Dendritic cell treated with granulocyte-macrophage colony-stimulating factor and Interleukin-4, amounts not matched to agents 40 ng/mL and 50 ng/mL, for 4 days (primary cell): ENCODE measurements around the gene GSX2.

Experiments
- H3K27ac Mint-ChIP-seq: one replicate; pipeline ENCODE4 v1.8.0; 2022; ENCODE audit warnings: mild to moderate bottlenecking, mixed read lengths
- H3K27me3 Mint-ChIP-seq: one replicate; pipeline ENCODE4 v1.8.0; 2022; ENCODE audit warnings: mild to moderate bottlenecking, mixed read lengths
- H3K36me3 Mint-ChIP-seq: one replicate; pipeline ENCODE4 v1.8.0; 2022; ENCODE audit warnings: low read depth, mixed read lengths
- H3K4me1 Mint-ChIP-seq: one replicate; pipeline ENCODE4 v1.8.0; 2022; ENCODE audit warnings: low read depth, mixed read lengths
- H3K4me3 Mint-ChIP-seq: one replicate; pipeline ENCODE4 v1.8.0; 2022; ENCODE audit warnings: mild to moderate bottlenecking, moderate library complexity, mixed read lengths
- H3K9me3 Mint-ChIP-seq: one replicate; pipeline ENCODE4 v1.8.0; 2022; ENCODE audit warnings: mixed read lengths
- intact Hi-C: fragments of 100-400 bp; cut with micrococcal nuclease; formaldehyde crosslinking; loops from one replicate; pipeline ENCODE4 v1.15.0; 2022

The GSX2 gene

GRCh38 chr4:54064317-54065111, 35.4 kb upstream of the GSX2 start, which contains the start of gene CHIC2:
Gene CHIC2, minus strand, starts transcription at chr4:54064605. Its CDS starts 305 bp downstream, at chr4:54064300.
- peaks cover 25% of the 10 kb centered on the region for H3K4me1 Mint-ChIP-seq
- peak within 1 kb of the TSS; percentile 97 for H3K27ac Mint-ChIP-seq
- H3K36me3 Mint-ChIP-seq = peaks cover 17% of the 10 kb centered on the region
- peaks cover 3% of the 10 kb centered on the region for H3K27me3 Mint-ChIP-seq
- H3K9me3 Mint-ChIP-seq = no peaks in the 10 kb centered on the region
- intact Hi-C loops = loop anchor here (2.0 to 5.0 kb wide), 2 partner anchors 28 to 62 kb away; no protein-coding TSS in a partner anchor
- H3K4me3 Mint-ChIP-seq = peak within 1 kb of the TSS; percentile 89

GRCh38 chr4:54065282-54066087, 34.5 kb upstream of the GSX2 start:
- H3K4me1 Mint-ChIP-seq = peaks cover 19% of the 10 kb centered on the region
- intact Hi-C loops = loop anchor here (2.0 kb wide), 1 partner anchor 27 kb away; no protein-coding TSS in a partner anchor
- H3K4me3 Mint-ChIP-seq = peak overlapping the region; percentile 89
- peaks cover 17% of the 10 kb centered on the region for H3K36me3 Mint-ChIP-seq
- H3K27ac Mint-ChIP-seq = peak overlapping the region; percentile 97
- H3K27me3 Mint-ChIP-seq = peaks cover 3% of the 10 kb centered on the region
- H3K9me3 Mint-ChIP-seq = no peaks in the 10 kb centered on the region

- H3K27ac Mint-ChIP-seq = no peak overlapping the region
- no peaks in the 10 kb centered on the region for H3K9me3 Mint-ChIP-seq
- peaks cover 3% of the 10 kb centered on the region for H3K27me3 Mint-ChIP-seq
- peaks cover 17% of the 10 kb centered on the region for H3K36me3 Mint-ChIP-seq
- no peak overlapping the region for H3K4me3 Mint-ChIP-seq
- peaks cover 18% of the 10 kb centered on the region for H3K4me1 Mint-ChIP-seq
- intact Hi-C loops = no loop called here
These were observed 33.9 kb upstream of the GSX2 start for GRCh38 chr4:54066088-54066415.

GRCh38 chr4:54066718-54067129, 33.2 kb upstream of the GSX2 start:
- intact Hi-C loops = no loop called here
- H3K4me1 Mint-ChIP-seq = peaks cover 12% of the 10 kb centered on the region
- no peaks in the 10 kb centered on the region for H3K9me3 Mint-ChIP-seq
- H3K36me3 Mint-ChIP-seq = peaks cover 17% of the 10 kb centered on the region
- no peak overlapping the region for H3K4me3 Mint-ChIP-seq
- H3K27me3 Mint-ChIP-seq = peaks cover 3% of the 10 kb centered on the region
- no peak overlapping the region for H3K27ac Mint-ChIP-seq

- H3K27ac Mint-ChIP-seq = no peak overlapping the region
- H3K9me3 Mint-ChIP-seq = no peaks in the 10 kb centered on the region
- peaks cover 9% of the 10 kb centered on the region for H3K4me1 Mint-ChIP-seq
- H3K36me3 Mint-ChIP-seq = peaks cover 17% of the 10 kb centered on the region
- intact Hi-C loops = no loop called here
- no peak overlapping the region for H3K4me3 Mint-ChIP-seq
- peaks cover 3% of the 10 kb centered on the region for H3K27me3 Mint-ChIP-seq
These were observed 32.8 kb upstream of the GSX2 start for GRCh38 chr4:54067166-54067565.

- peaks cover 5% of the 10 kb centered on the region for H3K4me1 Mint-ChIP-seq
- no peak overlapping the region for H3K4me3 Mint-ChIP-seq
- H3K9me3 Mint-ChIP-seq = no peaks in the 10 kb centered on the region
- no peak overlapping the region for H3K27ac Mint-ChIP-seq
- intact Hi-C loops = no loop called here
- no peaks in the 10 kb centered on the region for H3K36me3 Mint-ChIP-seq
- peaks cover 3% of the 10 kb centered on the region for H3K27me3 Mint-ChIP-seq
These were observed 26.6 kb upstream of the GSX2 start for GRCh38 chr4:54073271-54073880.

- intact Hi-C loops = no loop called here
- no peaks in the 10 kb centered on the region for H3K27me3 Mint-ChIP-seq
- peaks cover 5% of the 10 kb centered on the region for H3K4me1 Mint-ChIP-seq
- H3K27ac Mint-ChIP-seq = no peak overlapping the region
- no peaks in the 10 kb centered on the region for H3K36me3 Mint-ChIP-seq
- no peaks in the 10 kb centered on the region for H3K9me3 Mint-ChIP-seq
- H3K4me3 Mint-ChIP-seq = no peak overlapping the region
These were observed 25.6 kb upstream of the GSX2 start for GRCh38 chr4:54074381-54074780.

- Mint-ChIP-seq H3K4me3 (no peak overlapping the region), H3K27me3 (peaks cover 2% of the 10 kb centered on the region), H3K27ac (no peak overlapping the region), H3K36me3 (no peaks in the 10 kb centered on the region), H3K9me3 (no peaks in the 10 kb centered on the region), H3K4me1 (peaks cover 5% of the 10 kb centered on the region)
- intact Hi-C loops = no loop called here
These were observed 23.3 kb upstream of the GSX2 start for GRCh38 chr4:54076673-54077072.

- Mint-ChIP-seq H3K9me3 (no peaks in the 10 kb centered on the region), H3K36me3 (no peaks in the 10 kb centered on the region), H3K27ac (no peak overlapping the region), H3K4me3 (no peak overlapping the region), H3K27me3 (peaks cover 2% of the 10 kb centered on the region), H3K4me1 (peaks cover 5% of the 10 kb centered on the region)
- intact Hi-C loops = no loop called here
These were observed 22.2 kb upstream of the GSX2 start for GRCh38 chr4:54077812-54078211.

GRCh38 chr4:54082168-54082567, 17.8 kb upstream of the GSX2 start:
- H3K9me3 Mint-ChIP-seq = no peaks in the 10 kb centered on the region
- intact Hi-C loops = no loop called here
- H3K27ac Mint-ChIP-seq = no peak overlapping the region
- H3K36me3 Mint-ChIP-seq = no peaks in the 10 kb centered on the region
- no peak overlapping the region for H3K4me3 Mint-ChIP-seq
- H3K27me3 Mint-ChIP-seq = peaks cover 15% of the 10 kb centered on the region
- no peaks in the 10 kb centered on the region for H3K4me1 Mint-ChIP-seq

GRCh38 chr4:54085284-54085683, 14.7 kb upstream of the GSX2 start:
- no peak overlapping the region for H3K27ac Mint-ChIP-seq
- H3K27me3 Mint-ChIP-seq = peaks cover 32% of the 10 kb centered on the region
- intact Hi-C loops = no loop called here
- no peaks in the 10 kb centered on the region for H3K4me1 Mint-ChIP-seq
- H3K9me3 Mint-ChIP-seq = no peaks in the 10 kb centered on the region
- no peak overlapping the region for H3K4me3 Mint-ChIP-seq
- H3K36me3 Mint-ChIP-seq = no peaks in the 10 kb centered on the region

GRCh38 chr4:54089875-54090274, 10.1 kb upstream of the GSX2 start:
- peaks cover 22% of the 10 kb centered on the region for H3K4me1 Mint-ChIP-seq
- intact Hi-C loops = no loop called here
- no peak overlapping the region for H3K27ac Mint-ChIP-seq
- peaks cover 76% of the 10 kb centered on the region for H3K27me3 Mint-ChIP-seq
- no peaks in the 10 kb centered on the region for H3K9me3 Mint-ChIP-seq
- H3K36me3 Mint-ChIP-seq = no peaks in the 10 kb centered on the region
- H3K4me3 Mint-ChIP-seq = no peak overlapping the region

- peaks cover 22% of the 10 kb centered on the region for H3K4me1 Mint-ChIP-seq
- intact Hi-C loops = no loop called here
- H3K9me3 Mint-ChIP-seq = no peaks in the 10 kb centered on the region
- H3K27me3 Mint-ChIP-seq = peaks cover 81% of the 10 kb centered on the region
- no peaks in the 10 kb centered on the region for H3K36me3 Mint-ChIP-seq
- H3K27ac Mint-ChIP-seq = no peak overlapping the region
- H3K4me3 Mint-ChIP-seq = no peak overlapping the region
These were observed 9.6 kb upstream of the GSX2 start for GRCh38 chr4:54090404-54090803.
